Brain microvascular endothelial cell (primary cell): ENCODE measurements around the gene SYT17.

Experiments
- DNase-seq: peaks from one replicate; pipeline ENCODE4 v3.0.0-alpha.2; 2020
- H3K27ac ChIP-seq: fragments of 250-450 bp; sonication (Bioruptor Pico); 2 replicates; pipeline ENCODE4 v1.5.1; 2020; ENCODE audit warnings: mild to moderate bottlenecking, moderate library complexity
- H3K27me3 ChIP-seq: fragments of 250-450 bp; sonication (Bioruptor Pico); replicated peaks from 2 replicates; pipeline ENCODE4 v1.5.1; 2020; ENCODE audit warnings: mild to moderate bottlenecking
- H3K36me3 ChIP-seq: fragments of 250-450 bp; sonication (Bioruptor Pico); replicated peaks from 2 replicates; pipeline ENCODE4 v1.5.1; 2020; ENCODE audit warnings: mild to moderate bottlenecking
- H3K4me3 ChIP-seq: 2 replicates; pipeline ENCODE4 v1.5.1; 2011; ENCODE audit warnings: low read depth, mild to moderate bottlenecking, control low read depth, low read length, moderate library complexity
- CTCF ChIP-seq: IDR thresholded peaks from 2 replicates; pipeline ENCODE4 v1.5.1; 2011; ENCODE audit warnings: low read depth, mild to moderate bottlenecking, moderate library complexity, low read length, control low read depth, inconsistent platforms; ENCODE audit errors: missing control alignments
- in situ Hi-C: cut with HindIII; loops from 2 replicates; pipeline ENCODE4 v1.10.0; 2017; ENCODE audit warnings: low sequenced_read_pairs, low pct_ligation_motif_present

The SYT17 gene

GRCh38 chr16:19177111-19177739 is 9.2 kb downstream of the SYT17 start:
- Histone ChIP-seq H3K36me3 (no peaks in the 10 kb centered on the region), H3K27ac (no peak overlapping the region), H3K27me3 (no peaks in the 10 kb centered on the region), H3K4me3 (no peak overlapping the region)
- no peak for DNase-seq
- in situ Hi-C loops: no loop called here
- TF ChIP-seq CTCF: no peak

- peak; percentile 77 for TF ChIP-seq CTCF
- peak; percentile 37 for DNase-seq
- in situ Hi-C loops: no loop called here
- H3K27ac ChIP-seq: no peak overlapping the region
- H3K27me3 ChIP-seq: no peaks in the 10 kb centered on the region
- no peak overlapping the region for H3K4me3 ChIP-seq
- no peaks in the 10 kb centered on the region for H3K36me3 ChIP-seq
Measured at GRCh38 chr16:19179546-19180490, 11.8 kb downstream of the SYT17 start.

- H3K27me3 ChIP-seq: no peaks in the 10 kb centered on the region
- no peak overlapping the region for H3K4me3 ChIP-seq
- in situ Hi-C loops: no loop called here
Measured at GRCh38 chr16:19180741-19181140, 12.7 kb downstream of the SYT17 start.

GRCh38 chr16:19182481-19182880 is 14.4 kb downstream of the SYT17 start:
- no peak for TF ChIP-seq CTCF
- no peak for DNase-seq
- Histone ChIP-seq H3K27me3 (no peaks in the 10 kb centered on the region), H3K27ac (no peak overlapping the region), H3K4me3 (no peak overlapping the region), H3K36me3 (no peaks in the 10 kb centered on the region)
- in situ Hi-C loops: no loop called here

More at GRCh38 chr16:19180741-19181140, 12.7 kb downstream of the SYT17 start:
- DNase-seq: no peak
- no peak overlapping the region for H3K27ac ChIP-seq
- TF ChIP-seq CTCF: no peak
- no peaks in the 10 kb centered on the region for H3K36me3 ChIP-seq

- H3K27me3 ChIP-seq: no peaks in the 10 kb centered on the region
- in situ Hi-C loops: no loop called here
- H3K36me3 ChIP-seq: no peaks in the 10 kb centered on the region
- DNase-seq: no peak
- TF ChIP-seq CTCF: no peak
- H3K27ac ChIP-seq: no peak overlapping the region
- no peak overlapping the region for H3K4me3 ChIP-seq
Measured at GRCh38 chr16:19183187-19183586, 15.1 kb downstream of the SYT17 start.
